ENCODE data around the gene CPB1. TPM values are rescaled to one million over a fixed set of nuclear protein-coding genes. Genes with fewer than 3 reads are reported as not detected.

CPB1 gene
- total RNA-seq, 1 donor from 2014 or later: 0.21 TPM

GRCh38 chr3:148873270-148873927 lies 45.8 kb downstream of the CPB1 start:
- intact Hi-C loops (cut with DNase I): no loop called here
- Histone ChIP-seq H3K36me3 (no peaks in the 10 kb centered on the region), H3K4me1 (no peaks in the 10 kb centered on the region), H3K27me3 (no peaks in the 10 kb centered on the region), H3K9me3 (no peaks in the 10 kb centered on the region), H3K27ac (no peak overlapping the region), H3K4me3 (no peak overlapping the region)
- DNase-seq (ENCODE audit: low spot score in 2 of 2): no peak
- TF ChIP-seq CTCF (IDR thresholded peaks at IDR 0.05): no peak

DNA sequence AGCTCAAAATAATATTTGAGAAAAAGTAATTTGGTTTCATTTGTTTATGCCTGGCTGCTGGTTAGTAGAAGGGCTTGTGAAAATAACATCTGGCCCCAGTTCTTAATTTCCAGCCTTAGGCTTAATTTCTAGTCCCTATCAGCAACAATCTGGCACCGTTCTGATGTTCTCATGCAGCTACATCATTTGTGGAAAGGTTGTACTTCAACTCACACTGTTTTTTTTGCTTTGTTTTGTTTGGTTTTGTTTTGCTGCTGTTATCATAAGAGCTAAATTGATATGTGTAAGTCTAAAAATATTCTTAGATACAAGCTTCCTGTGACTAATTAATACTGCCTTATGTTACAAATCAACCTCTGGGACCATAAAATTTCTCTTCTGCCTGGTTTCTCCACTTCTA lies 46.4 kb downstream of the CPB1 start:
- TF ChIP-seq CTCF (IDR thresholded peaks at IDR 0.05): no peak
- no peak for DNase-seq (ENCODE audit: low spot score in 2 of 2)
- Histone ChIP-seq H3K36me3 (no peaks in the 10 kb centered on the region), H3K4me3 (no peak overlapping the region), H3K27ac (no peak overlapping the region), H3K9me3 (no peaks in the 10 kb centered on the region), H3K27me3 (no peaks in the 10 kb centered on the region), H3K4me1 (no peaks in the 10 kb centered on the region)
- intact Hi-C loops (cut with DNase I): no loop called here

DNA sequence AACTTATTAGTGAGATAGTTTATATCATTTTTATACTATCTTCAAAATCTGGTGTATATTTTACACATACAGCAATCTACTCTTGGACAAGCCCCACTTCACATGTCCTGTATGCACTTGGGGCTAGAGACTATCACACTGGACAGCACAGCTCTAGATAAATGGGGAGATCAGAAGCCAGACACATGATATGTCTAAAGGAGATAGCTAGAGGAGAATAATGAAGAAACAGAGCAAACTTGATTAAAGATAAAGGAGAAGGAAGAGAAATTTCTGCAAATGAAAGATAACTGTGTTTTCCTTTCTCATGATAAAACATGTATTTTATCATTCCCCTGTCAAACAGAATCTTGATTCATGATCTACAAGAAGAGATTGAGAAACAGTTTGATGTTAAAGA lies 50.5 kb downstream of the CPB1 start:
- intact Hi-C loops (cut with DNase I): no loop called here
- no peaks in the 10 kb centered on the region for H3K9me3 ChIP-seq
- no peaks in the 10 kb centered on the region for H3K36me3 ChIP-seq
- TF ChIP-seq CTCF (IDR thresholded peaks at IDR 0.05): no peak
- no peaks in the 10 kb centered on the region for H3K27me3 ChIP-seq
- H3K4me3 ChIP-seq: no peak overlapping the region
- DNase-seq (ENCODE audit: low spot score in 2 of 2): no peak
- H3K4me1 ChIP-seq: no peaks in the 10 kb centered on the region
- H3K27ac ChIP-seq: no peak overlapping the region

DNA sequence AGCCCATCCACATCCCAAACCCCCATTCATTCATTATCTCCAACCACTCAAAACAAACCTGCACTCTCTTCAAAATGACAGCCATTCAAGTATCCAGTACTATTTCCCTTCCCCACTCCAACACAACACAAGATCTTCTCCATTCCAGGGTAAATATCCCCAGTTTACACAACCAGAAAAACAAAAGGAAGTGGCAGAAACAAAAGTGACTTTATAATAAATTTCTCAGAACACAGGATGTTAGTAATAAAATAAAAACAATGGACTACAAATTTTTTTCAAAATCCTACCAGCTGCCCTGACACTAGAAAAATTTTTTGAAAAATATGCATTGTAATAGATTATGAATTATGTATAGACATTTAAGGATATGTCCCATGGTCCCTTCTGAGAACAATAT lies 51.6 kb downstream of the CPB1 start:
- H3K27ac ChIP-seq: no peak overlapping the region
- TF ChIP-seq CTCF (IDR thresholded peaks at IDR 0.05): no peak
- H3K27me3 ChIP-seq: no peaks in the 10 kb centered on the region
- intact Hi-C loops (cut with DNase I): no loop called here
- H3K4me1 ChIP-seq: no peaks in the 10 kb centered on the region
- no peaks in the 10 kb centered on the region for H3K9me3 ChIP-seq
- no peak overlapping the region for H3K4me3 ChIP-seq
- no peaks in the 10 kb centered on the region for H3K36me3 ChIP-seq
- no peak for DNase-seq (ENCODE audit: low spot score in 2 of 2)

DNA sequence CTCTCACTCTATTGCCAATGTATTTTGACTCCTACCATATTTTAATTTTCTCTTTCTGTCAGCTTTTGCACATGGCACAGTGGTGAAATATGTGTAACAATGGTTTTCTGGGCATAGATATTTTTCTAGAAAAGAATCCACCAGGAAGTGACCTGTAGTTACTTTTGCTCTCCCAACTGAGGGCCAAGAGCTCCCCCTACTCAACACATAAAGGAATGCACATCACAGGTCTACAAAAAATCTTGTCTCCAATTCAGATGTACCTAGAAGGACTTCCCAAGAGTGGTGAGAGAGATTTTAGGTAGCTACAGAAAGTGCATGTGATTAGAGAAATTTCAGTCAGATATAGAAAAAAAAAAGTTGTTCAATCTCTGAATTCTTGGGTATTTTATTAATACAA lies 53.1 kb downstream of the CPB1 start:
- H3K4me3 ChIP-seq: no peak overlapping the region
- H3K9me3 ChIP-seq: no peaks in the 10 kb centered on the region
- H3K36me3 ChIP-seq: no peaks in the 10 kb centered on the region
- intact Hi-C loops (cut with DNase I): no loop called here
- no peak overlapping the region for H3K27ac ChIP-seq
- no peaks in the 10 kb centered on the region for H3K4me1 ChIP-seq
- H3K27me3 ChIP-seq: no peaks in the 10 kb centered on the region
- no peak for DNase-seq (ENCODE audit: low spot score in 2 of 2)
- no peak for TF ChIP-seq CTCF (IDR thresholded peaks at IDR 0.05)

DNA sequence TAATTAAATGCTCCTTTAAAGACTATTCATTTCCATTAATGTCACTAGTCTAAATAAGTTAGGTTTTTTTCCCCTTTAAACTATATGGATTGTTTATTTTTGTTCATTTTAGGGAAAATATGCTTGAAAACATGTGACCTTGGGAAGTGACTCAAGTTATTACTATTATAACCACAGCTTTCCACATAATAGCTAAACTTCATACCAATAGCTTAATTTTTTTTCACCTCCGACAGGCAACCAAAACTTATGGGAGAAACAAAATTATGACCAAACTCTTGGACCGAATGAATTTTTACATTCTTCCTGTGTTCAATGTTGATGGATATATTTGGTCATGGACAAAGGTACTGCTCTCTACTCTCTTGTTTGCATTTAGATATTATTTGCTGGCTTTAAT lies 53.7 kb downstream of the CPB1 start:
- no peak overlapping the region for H3K4me3 ChIP-seq
- no peaks in the 10 kb centered on the region for H3K36me3 ChIP-seq
- intact Hi-C loops (cut with DNase I): no loop called here
- DNase-seq (ENCODE audit: low spot score in 2 of 2): no peak
- no peak overlapping the region for H3K27ac ChIP-seq
- TF ChIP-seq CTCF (IDR thresholded peaks at IDR 0.05): no peak
- H3K9me3 ChIP-seq: no peaks in the 10 kb centered on the region
- H3K27me3 ChIP-seq: no peaks in the 10 kb centered on the region
- no peaks in the 10 kb centered on the region for H3K4me1 ChIP-seq
